ENCODE measurements around the gene SUGT1.

GRCh38 chr13:52711286-52711685, 58.6 kb downstream of the SUGT1 start:
- TF ChIP-seq CTCF (IDR thresholded peaks at IDR 0.05; ENCODE audit: low read length) (no peak), EZH2 (IDR thresholded peaks at IDR 0.05; ENCODE audit: borderline replicate concordance, low read length) (no peak)
